Liver (tissue), 9 donors: ENCODE results near the gene TENM3. TPM values are rescaled to one million over a fixed set of nuclear protein-coding genes. Genes with fewer than 3 reads are reported as not detected.

Experiments
- DNase-seq: peaks from one replicate; pipeline ENCODE4 v3.0.0-alpha.2; 2017; ENCODE audit warnings: low spot score
- H3K27ac ChIP-seq, 2 donors: one replicate each; pipeline ENCODE4 v1.7.0; 2013; ENCODE audit warnings: inconsistent platforms in 2 of 2, low read length in 2 of 2, control low read depth in 1 of 2, low read depth in 1 of 2, mild to moderate bottlenecking in 1 of 2
- H3K27me3 ChIP-seq, 4 donors: one replicate each; pipeline versions ENCODE4 v1.6.1 to v1.7.0; 2013; ENCODE audit warnings: low read length in 3 of 4, inconsistent platforms in 1 of 4, mild to moderate bottlenecking in 1 of 4, moderate library complexity in 1 of 4; ENCODE audit not compliant: control insufficient read depth in 4 of 4, insufficient read depth in 4 of 4
- H3K36me3 ChIP-seq, 4 donors: one replicate each; pipeline versions ENCODE4 v1.6.1 to v1.7.0; 2013; ENCODE audit warnings: low read length in 3 of 4, mild to moderate bottlenecking in 3 of 4, low read depth in 1 of 4, moderate library complexity in 1 of 4; ENCODE audit not compliant: control insufficient read depth in 4 of 4, insufficient read depth in 3 of 4
- H3K4me1 ChIP-seq, 4 donors: one replicate each; pipeline versions ENCODE4 v1.6.1 to v1.7.0; 2013; ENCODE audit warnings: low read length in 3 of 4, mild to moderate bottlenecking in 3 of 4, moderate library complexity in 1 of 4; ENCODE audit not compliant: control insufficient read depth in 4 of 4, insufficient read depth in 4 of 4
- H3K4me3 ChIP-seq, 3 donors: one replicate each; pipeline versions ENCODE4 v1.6.1 to v1.7.0; 2013; ENCODE audit warnings: low read length in 3 of 3, control low read depth in 1 of 3, low read depth in 1 of 3, mild to moderate bottlenecking in 1 of 3
- H3K9ac ChIP-seq, 2 donors: one replicate each; pipeline ENCODE4 v1.7.0; 2013; ENCODE audit warnings: low read length in 2 of 2, mild to moderate bottlenecking in 2 of 2, moderate library complexity in 2 of 2, control low read depth in 1 of 2, low read depth in 1 of 2
- H3K9me3 ChIP-seq, 4 donors: one replicate each; pipeline versions ENCODE4 v1.6.1 to v1.7.0; 2013; ENCODE audit warnings: low read length in 3 of 4; ENCODE audit not compliant: control insufficient read depth in 4 of 4
- ATF3 ChIP-seq: IDR thresholded peaks from 2 replicates; pipeline ENCODE4 v1.6.1; 2016; ENCODE audit warnings: antibody characterized with exemption
- CTCF ChIP-seq: fragments of 150-350 bp; IDR thresholded peaks from 2 replicates; pipeline ENCODE4 v1.5.1; 2017; ENCODE audit warnings: improper control_type of control experiment, low read depth, low read length; ENCODE audit not compliant: missing input control
- EGR1 ChIP-seq, 2 donors: IDR thresholded peaks; 2 replicates each; pipeline ENCODE4 v1.6.1; 2016 to 2018; ENCODE audit warnings: antibody characterized with exemption in 2 of 2, low read depth in 2 of 2
- FOXA1 ChIP-seq: IDR thresholded peaks from 2 replicates; pipeline ENCODE4 v1.6.1; 2016; ENCODE audit warnings: antibody characterized with exemption
- FOXA2 ChIP-seq: IDR thresholded peaks from 2 replicates; pipeline ENCODE4 v1.6.1; 2016; ENCODE audit warnings: antibody characterized with exemption
- GABPA ChIP-seq, 2 donors: IDR thresholded peaks in 1 of 2; conservative IDR thresholded peaks in 1 of 2; 2 replicates each; pipeline ENCODE4 v1.6.1; 2016; ENCODE audit warnings: antibody characterized with exemption in 2 of 2, mild to moderate bottlenecking in 1 of 2, moderate library complexity in 1 of 2
- HNF4A ChIP-seq, 2 donors: conservative IDR thresholded peaks; 2 replicates each; pipeline ENCODE4 v1.6.1; 2016; ENCODE audit warnings: antibody characterized with exemption in 2 of 2, mild to moderate bottlenecking in 2 of 2
- HNF4G ChIP-seq: IDR thresholded peaks from 2 replicates; pipeline ENCODE4 v1.6.1; 2016; ENCODE audit warnings: antibody characterized with exemption
- JUND ChIP-seq, 2 donors: IDR thresholded peaks; 2 replicates each; pipeline ENCODE4 v1.6.1; 2016; ENCODE audit warnings: antibody characterized with exemption in 2 of 2
- NR2F2 ChIP-seq: IDR thresholded peaks from 2 replicates; pipeline ENCODE4 v1.6.1; 2016; ENCODE audit warnings: antibody characterized with exemption
- RAD21 ChIP-seq, 2 donors: IDR thresholded peaks; 2 replicates each; pipeline ENCODE4 v1.6.1; 2016; ENCODE audit warnings: antibody characterized with exemption in 2 of 2, mild to moderate bottlenecking in 2 of 2
- SP1 ChIP-seq: IDR thresholded peaks from 2 replicates; pipeline ENCODE4 v1.6.1; 2018; ENCODE audit warnings: antibody characterized with exemption, mild to moderate bottlenecking
- TAF1 ChIP-seq: conservative IDR thresholded peaks from 2 replicates; pipeline ENCODE4 v1.6.1; 2016; ENCODE audit warnings: antibody characterized with exemption, mild to moderate bottlenecking
- YY1 ChIP-seq: IDR thresholded peaks from 2 replicates; pipeline ENCODE4 v1.6.1; 2016; ENCODE audit warnings: antibody characterized with exemption, mild to moderate bottlenecking
- WGBS: extraction: QIAGEN DNeasy Blood & Tissue Kit; methylation state at CpG from one replicate; pipeline ENCODE4 v1.1.7; 2013; 5-methylcytosine and 5-hydroxymethylcytosine counted together
- polyA plus RNA-seq, 2 donors: library from polyadenylated mRNA; stranded (reverse) in 1 of 2; unstranded in 1 of 2; fragments of 200-250 nt in 1 of 2; fragments of >200 nt in 1 of 2; fragmentation: Nextera tagmentation in 1 of 2; extraction: Ambion mirVana in 1 of 2; gene quantifications; one replicate each; pipeline versions ENCODE4 v1.2.1 to v1.2.3, GENCODE V29; 2013 to 2015
- total RNA-seq, 2 donors: library from RNA; depleted of rRNA; stranded (reverse); fragments of >200 nt; gene quantifications; one replicate each; pipeline ENCODE4 v1.2.3, GENCODE V29; 2014
- TF ChIP-seq, protein P1 (sequence below): IDR thresholded peaks from 2 replicates; pipeline ENCODE4 v1.6.1; 2016; ENCODE audit warnings: antibody characterized with exemption
- TF ChIP-seq, protein P2 (sequence below): IDR thresholded peaks from 2 replicates; pipeline ENCODE4 v1.6.1; 2016; ENCODE audit warnings: antibody characterized with exemption
- donor health status: healthy.
- donor health status: healthy.
- donor health status: healthy.
- donor health status: healthy.
- donor health status: healthy.

The TENM3 gene
- total and polyA plus RNA-seq, 4 donors: 0.32 to 16.8 (median 0.70) TPM

- no peak for DNase-seq
- no peak for TF ChIP-seq GABPA (IDR thresholded peaks at IDR 0.05 in 1 of 2, conservative IDR thresholded peaks at IDR 0.05 in 1 of 2)
- no peak for TF ChIP-seq JUND (IDR thresholded peaks at IDR 0.05)
- no peak for TF ChIP-seq FOXA2
- no peak for TF ChIP-seq SP1
- Histone ChIP-seq H3K4me1 (no peaks in the 10 kb centered on the region), H3K9ac (no peak overlapping the region), H3K4me3 (no peak overlapping the region), H3K36me3 (no peaks in the 10 kb centered on the region), H3K27me3 (no peaks in the 10 kb centered on the region), H3K9me3 (no peaks in the 10 kb centered on the region), H3K27ac (no peak overlapping the region)
- WGBS: 80% methylated on average over 11 of the region's 11 CpGs
Observed at GRCh38 chr4:182291597-182292270, 48.5 kb downstream of the TENM3 start.

DNA sequence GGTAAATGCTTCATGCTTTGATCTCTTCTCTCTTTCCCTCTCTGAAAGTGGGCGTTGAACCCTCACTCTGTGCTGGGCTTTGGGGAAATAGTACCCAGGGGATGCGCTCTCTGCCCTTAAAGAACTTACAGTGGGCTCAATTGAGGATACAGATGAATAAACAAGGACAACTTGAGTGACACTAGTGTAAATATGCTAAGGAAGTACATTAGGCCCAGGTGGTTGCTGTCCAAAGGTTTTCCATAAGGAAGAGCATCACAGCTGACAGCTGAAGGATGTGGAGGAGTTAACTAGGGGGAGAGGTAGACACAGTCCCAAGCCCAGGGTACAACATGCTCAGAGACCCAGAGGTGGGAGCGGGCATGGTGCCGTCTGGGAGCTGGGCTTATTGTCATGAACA, 49.4 kb downstream of the TENM3 start:
- H3K4me1 ChIP-seq: no peaks in the 10 kb centered on the region
- no peaks in the 10 kb centered on the region for H3K9me3 ChIP-seq
- H3K9ac ChIP-seq: no peak overlapping the region
- WGBS: 86% methylated on average over 4 of the region's 4 CpGs
- TF ChIP-seq HNF4G: no peak
- no peak for TF ChIP-seq CTCF
- TF ChIP-seq EGR1 (IDR thresholded peaks at IDR 0.05; ENCODE audit: low read depth in 2 of 2): no peak
- no peak for TF ChIP-seq ATF3
- no peak for TF ChIP-seq RAD21 (IDR thresholded peaks at IDR 0.05)
- TF ChIP-seq, protein P1, sequence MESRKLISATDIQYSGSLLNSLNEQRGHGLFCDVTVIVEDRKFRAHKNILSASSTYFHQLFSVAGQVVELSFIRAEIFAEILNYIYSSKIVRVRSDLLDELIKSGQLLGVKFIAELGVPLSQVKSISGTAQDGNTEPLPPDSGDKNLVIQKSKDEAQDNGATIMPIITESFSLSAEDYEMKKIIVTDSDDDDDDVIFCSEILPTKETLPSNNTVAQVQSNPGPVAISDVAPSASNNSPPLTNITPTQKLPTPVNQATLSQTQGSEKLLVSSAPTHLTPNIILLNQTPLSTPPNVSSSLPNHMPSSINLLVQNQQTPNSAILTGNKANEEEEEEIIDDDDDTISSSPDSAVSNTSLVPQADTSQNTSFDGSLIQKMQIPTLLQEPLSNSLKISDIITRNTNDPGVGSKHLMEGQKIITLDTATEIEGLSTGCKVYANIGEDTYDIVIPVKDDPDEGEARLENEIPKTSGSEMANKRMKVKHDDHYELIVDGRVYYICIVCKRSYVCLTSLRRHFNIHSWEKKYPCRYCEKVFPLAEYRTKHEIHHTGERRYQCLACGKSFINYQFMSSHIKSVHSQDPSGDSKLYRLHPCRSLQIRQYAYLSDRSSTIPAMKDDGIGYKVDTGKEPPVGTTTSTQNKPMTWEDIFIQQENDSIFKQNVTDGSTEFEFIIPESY: no peak
- TF ChIP-seq GABPA (IDR thresholded peaks at IDR 0.05 in 1 of 2, conservative IDR thresholded peaks at IDR 0.05 in 1 of 2): no peak
- TF ChIP-seq YY1: no peak
- TF ChIP-seq, protein P2, sequence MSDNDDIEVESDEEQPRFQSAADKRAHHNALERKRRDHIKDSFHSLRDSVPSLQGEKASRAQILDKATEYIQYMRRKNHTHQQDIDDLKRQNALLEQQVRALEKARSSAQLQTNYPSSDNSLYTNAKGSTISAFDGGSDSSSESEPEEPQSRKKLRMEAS: no peak
- no peak for TF ChIP-seq TAF1
- no peak for DNase-seq
- H3K27ac ChIP-seq: no peak overlapping the region
- H3K36me3 ChIP-seq: no peaks in the 10 kb centered on the region
- H3K27me3 ChIP-seq: no peaks in the 10 kb centered on the region
- H3K4me3 ChIP-seq: no peak overlapping the region

- WGBS: 66% methylated on average over 14 of the region's 14 CpGs
- no peaks in the 10 kb centered on the region for H3K9me3 ChIP-seq
- no peaks in the 10 kb centered on the region for H3K4me1 ChIP-seq
- DNase-seq: no peak
- H3K9ac ChIP-seq: no peak overlapping the region
- no peak overlapping the region for H3K27ac ChIP-seq
- H3K27me3 ChIP-seq: no peaks in the 10 kb centered on the region
- no peaks in the 10 kb centered on the region for H3K36me3 ChIP-seq
- no peak overlapping the region for H3K4me3 ChIP-seq
- TF ChIP-seq, protein P2: no peak
- TF ChIP-seq JUND (IDR thresholded peaks at IDR 0.05) (no peak), CTCF (no peak), TAF1 (no peak), HNF4A (conservative IDR thresholded peaks at IDR 0.05) (no peak), GABPA (IDR thresholded peaks at IDR 0.05 in 1 of 2, conservative IDR thresholded peaks at IDR 0.05 in 1 of 2) (no peak), YY1 (no peak), SP1 (no peak), FOXA1 (no peak), HNF4G (no peak), NR2F2 (no peak)
Observed at GRCh38 chr4:182293691-182294255, 50.6 kb downstream of the TENM3 start.
